Tibial artery (tissue), 4 donors: ENCODE measurements around the gene ELL.

Experiments used
- DNase-seq, 2 donors: peaks; one replicate each; pipeline ENCODE4 v3.0.0-alpha.2; 2019
- H3K27ac ChIP-seq, 2 donors: fragments of 200-600 bp; sonication (generic) in 1 of 2; 1 replicate in 1 of 2; 2 replicates in 1 of 2; pipeline ENCODE4 v1.5.1; 2018 to 2019; ENCODE audit warnings: mild to moderate bottlenecking in 1 of 2
- H3K27me3 ChIP-seq, 2 donors: fragments of 200-600 bp; sonication (generic) in 1 of 2; one replicate each; pipeline versions ENCODE4 v1.5.1 to v1.6.0; 2016 to 2019
- H3K36me3 ChIP-seq, 3 donors: fragments of 200-600 bp; sonication (generic) in 2 of 3; one replicate each; pipeline ENCODE4 v1.5.1; 2016 to 2019; ENCODE audit warnings: mild to moderate bottlenecking in 2 of 3
- H3K4me1 ChIP-seq, 4 donors: fragments of 200-600 bp; sonication (generic) in 2 of 4; 1 replicate in 3 of 4; 2 replicates in 1 of 4; pipeline ENCODE4 v1.5.1; 2016 to 2019
- H3K4me3 ChIP-seq, 2 donors: fragments of 200-600 bp; sonication (generic) in 1 of 2; 1 replicate in 1 of 2; 2 replicates in 1 of 2; pipeline ENCODE4 v1.5.1; 2018 to 2019; ENCODE audit warnings: mild to moderate bottlenecking in 2 of 2
- H3K9me3 ChIP-seq, 3 donors: fragments of 200-600 bp; sonication (generic) in 1 of 3; one replicate each; pipeline ENCODE4 v1.5.1; 2016 to 2019
- intact Hi-C: fragments of 100-400 bp; cut with DNase I; formaldehyde crosslinking; loops from one replicate; pipeline ENCODE4 v1.15.0; 2023; ENCODE audit warnings: low total_unique reads
- TF ChIP-seq, protein P1 (sequence below), 2 experiments: fragments of 200-600 bp in 1 of 2; fragments of 450-650 bp in 1 of 2; IDR thresholded peaks; one replicate each; pipeline ENCODE4 v1.5.1; 2017 to 2019; ENCODE audit warnings: antibody characterized with exemption in 2 of 2, mild to moderate bottlenecking in 1 of 2, moderate library complexity in 1 of 2

ELL gene

DNA sequence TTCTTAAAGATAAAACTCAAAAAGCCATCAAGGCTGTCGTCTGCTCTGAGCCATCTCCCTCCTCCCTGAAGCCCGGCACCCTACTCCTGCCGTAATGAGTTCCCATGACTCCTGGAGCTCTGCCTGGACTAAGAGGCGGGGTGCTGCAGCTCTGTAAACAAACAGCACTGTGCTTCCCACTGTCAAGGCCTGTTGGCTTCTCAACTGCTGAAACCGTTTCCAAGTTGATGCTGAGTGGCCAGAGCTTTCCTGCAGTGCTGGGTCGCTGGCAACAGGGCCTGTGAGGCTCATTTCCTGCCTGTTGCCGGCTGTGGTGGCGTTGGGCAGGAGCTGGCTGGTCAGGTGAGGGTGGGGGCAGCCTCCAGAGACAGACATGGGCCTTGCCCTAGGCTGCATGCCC lies 57.2 kb downstream of the ELL start:
- intact Hi-C loops: loop anchor here (5.0 kb wide), 1 partner anchor 58 kb away; the partner anchor contains the start of gene ELL
- Histone ChIP-seq H3K4me1 (peaks cover 35 to 95% (median 72%) of the 10 kb centered on the region in 4 donors), H3K9me3 (no peaks in the 10 kb centered on the region), H3K36me3 (peaks cover 0 to 34% (median 19%) of the 10 kb centered on the region in 3 donors), H3K27me3 (no peaks in the 10 kb centered on the region), H3K4me3 (no peak overlapping the region), H3K27ac (peak overlapping the region; percentile 92)
- peak; percentile 95 to 96 for DNase-seq
- TF ChIP-seq, protein P1, sequence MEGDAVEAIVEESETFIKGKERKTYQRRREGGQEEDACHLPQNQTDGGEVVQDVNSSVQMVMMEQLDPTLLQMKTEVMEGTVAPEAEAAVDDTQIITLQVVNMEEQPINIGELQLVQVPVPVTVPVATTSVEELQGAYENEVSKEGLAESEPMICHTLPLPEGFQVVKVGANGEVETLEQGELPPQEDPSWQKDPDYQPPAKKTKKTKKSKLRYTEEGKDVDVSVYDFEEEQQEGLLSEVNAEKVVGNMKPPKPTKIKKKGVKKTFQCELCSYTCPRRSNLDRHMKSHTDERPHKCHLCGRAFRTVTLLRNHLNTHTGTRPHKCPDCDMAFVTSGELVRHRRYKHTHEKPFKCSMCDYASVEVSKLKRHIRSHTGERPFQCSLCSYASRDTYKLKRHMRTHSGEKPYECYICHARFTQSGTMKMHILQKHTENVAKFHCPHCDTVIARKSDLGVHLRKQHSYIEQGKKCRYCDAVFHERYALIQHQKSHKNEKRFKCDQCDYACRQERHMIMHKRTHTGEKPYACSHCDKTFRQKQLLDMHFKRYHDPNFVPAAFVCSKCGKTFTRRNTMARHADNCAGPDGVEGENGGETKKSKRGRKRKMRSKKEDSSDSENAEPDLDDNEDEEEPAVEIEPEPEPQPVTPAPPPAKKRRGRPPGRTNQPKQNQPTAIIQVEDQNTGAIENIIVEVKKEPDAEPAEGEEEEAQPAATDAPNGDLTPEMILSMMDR (IDR thresholded peaks at IDR 0.05): no peak

DNA sequence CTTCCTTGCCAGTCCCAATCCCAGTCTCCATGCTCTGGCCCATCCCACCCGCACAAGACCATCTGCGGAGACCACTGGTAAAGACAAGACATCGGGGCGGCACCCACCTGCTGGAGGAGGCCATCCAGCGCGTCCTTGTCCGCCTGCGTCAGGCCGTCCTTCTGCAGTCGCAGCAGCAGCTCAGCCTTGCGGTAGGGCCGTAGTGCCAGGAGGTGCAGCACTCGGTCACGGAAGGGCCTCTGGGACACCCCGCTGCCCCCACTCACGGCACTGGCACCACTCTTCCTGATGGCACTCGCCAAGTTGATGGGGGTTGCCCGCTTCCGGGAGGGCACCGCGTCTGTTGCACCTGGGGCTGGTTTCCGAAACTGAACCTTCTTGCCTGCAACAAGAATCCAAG lies 60.4 kb downstream of the ELL start:
- H3K4me1 ChIP-seq: peaks cover 34 to 90% (median 72%) of the 10 kb centered on the region in 4 donors
- no peaks in the 10 kb centered on the region for H3K9me3 ChIP-seq
- intact Hi-C loops: no loop called here
- TF ChIP-seq, protein P1 (IDR thresholded peaks at IDR 0.05): no peak
- no peak overlapping the region for H3K4me3 ChIP-seq
- no peaks in the 10 kb centered on the region for H3K27me3 ChIP-seq
- H3K27ac ChIP-seq: peak overlapping the region; percentile 74 to 92
- no peak for DNase-seq
- peaks cover 0 to 55% (median 42%) of the 10 kb centered on the region in 3 donors for H3K36me3 ChIP-seq

DNA sequence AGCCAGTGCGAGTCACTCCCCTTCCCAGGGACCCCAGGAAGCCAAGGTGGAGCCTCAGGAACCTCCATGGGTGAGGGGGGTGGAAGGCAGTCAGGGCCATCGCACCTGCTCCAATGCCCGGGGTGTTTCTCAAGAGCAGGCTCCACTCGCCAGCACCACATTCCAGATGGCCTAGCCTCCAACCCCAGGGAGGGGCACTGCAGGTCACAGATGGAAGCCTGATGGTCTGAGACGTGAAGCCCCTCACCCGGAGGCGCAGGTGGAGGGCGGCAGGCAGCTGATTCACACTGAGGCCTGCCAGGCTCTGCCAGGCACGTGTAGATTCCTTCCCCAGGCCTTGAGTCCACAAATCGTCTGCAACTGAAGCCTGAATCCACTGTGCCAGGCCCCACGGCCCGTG lies 61.0 kb downstream of the ELL start:
- Histone ChIP-seq H3K9me3 (no peaks in the 10 kb centered on the region), H3K27ac (peak overlapping the region; percentile 74 to 92), H3K27me3 (no peaks in the 10 kb centered on the region), H3K36me3 (peaks cover 0 to 60% (median 42%) of the 10 kb centered on the region in 3 donors), H3K4me1 (peaks cover 31 to 87% (median 68%) of the 10 kb centered on the region in 4 donors), H3K4me3 (no peak overlapping the region)
- TF ChIP-seq, protein P1 (IDR thresholded peaks at IDR 0.05): no peak
- intact Hi-C loops: no loop called here
- no peak for DNase-seq

DNA sequence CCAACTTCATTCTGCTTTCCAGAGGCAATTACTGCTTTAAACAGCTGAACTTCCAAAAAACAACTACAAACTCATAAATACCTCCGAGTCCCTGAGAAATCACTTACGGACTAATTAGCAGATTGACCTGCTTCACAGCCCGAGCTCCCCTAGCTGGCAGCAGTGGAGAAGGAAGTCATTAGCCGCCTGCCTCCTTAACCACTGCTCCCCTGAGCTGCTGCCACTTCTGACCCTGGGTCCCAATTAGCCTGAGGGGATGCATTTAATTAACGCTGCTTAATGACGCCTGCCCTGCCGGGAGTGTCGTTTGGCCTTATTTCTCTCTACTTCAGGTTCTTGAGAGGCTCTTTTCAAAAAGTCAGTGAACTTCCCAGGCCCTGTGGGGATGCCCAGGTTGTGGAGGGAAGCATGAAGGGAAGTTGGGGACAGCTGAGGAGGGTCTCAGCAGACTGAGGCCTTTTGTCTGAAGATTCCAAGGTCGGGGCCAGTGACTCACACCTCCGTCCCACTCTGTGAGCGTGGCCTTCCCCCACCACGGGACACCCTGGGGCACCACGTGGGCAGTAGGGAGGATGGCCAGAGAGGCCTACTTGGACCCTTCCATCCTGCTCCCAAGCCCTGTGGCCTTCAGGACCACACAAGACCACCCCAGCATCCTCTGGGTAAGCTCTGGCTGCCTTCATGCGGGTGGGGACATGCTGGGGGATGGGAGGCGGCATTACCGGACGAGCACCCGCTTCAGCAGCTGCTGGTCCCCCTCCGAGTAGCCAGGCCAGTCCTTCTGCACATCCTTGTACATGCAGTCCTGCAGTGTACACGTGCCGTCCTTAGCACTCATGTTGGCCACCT lies 64.2 kb downstream of the ELL start:
- TF ChIP-seq, protein P1 (IDR thresholded peaks at IDR 0.05): no peak
- Histone ChIP-seq H3K4me3 (no peak overlapping the region), H3K36me3 (peaks cover 0 to 71% (median 42%) of the 10 kb centered on the region in 3 donors), H3K27ac (peak overlapping the region; percentile 65 to 74), H3K4me1 (peaks cover 18 to 57% (median 45%) of the 10 kb centered on the region in 4 donors), H3K9me3 (no peaks in the 10 kb centered on the region), H3K27me3 (no peaks in the 10 kb centered on the region)
- no peak for DNase-seq
- intact Hi-C loops: no loop called here

DNA sequence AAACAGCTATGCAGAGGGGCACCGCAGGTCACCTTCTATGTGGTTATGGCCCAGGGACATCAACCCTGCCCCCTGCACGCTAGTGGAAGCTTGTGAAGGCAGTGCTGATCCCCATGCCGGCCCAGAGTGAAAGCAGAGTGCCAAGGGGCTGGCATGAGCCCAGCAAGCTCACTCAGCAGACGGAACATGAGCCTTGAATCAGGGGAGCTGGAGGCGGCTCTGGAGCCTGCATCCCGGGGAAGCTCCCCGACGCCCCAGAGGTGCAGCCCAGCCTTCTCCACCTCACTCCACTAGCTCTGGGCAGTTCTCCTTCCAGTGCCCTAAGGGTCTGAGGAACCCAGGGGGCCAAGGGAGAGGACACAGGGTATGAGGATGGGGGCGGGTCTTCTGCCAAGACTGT lies 64.9 kb downstream of the ELL start:
- peak; percentile 80 to 93 for DNase-seq
- H3K27ac ChIP-seq: peak overlapping the region; percentile 65 to 74
- no peaks in the 10 kb centered on the region for H3K27me3 ChIP-seq
- intact Hi-C loops: no loop called here
- TF ChIP-seq, protein P1 (IDR thresholded peaks at IDR 0.05): no peak
- H3K4me3 ChIP-seq: no peak overlapping the region
- H3K4me1 ChIP-seq: peaks cover 18 to 50% (median 39%) of the 10 kb centered on the region in 4 donors
- H3K9me3 ChIP-seq: no peaks in the 10 kb centered on the region
- H3K36me3 ChIP-seq: peaks cover 0 to 73% (median 45%) of the 10 kb centered on the region in 3 donors
